OCI-LY1 (cell line): Measurements from ENCODE around the gene TOR1A.

Source experiments
- EZH2 ChIP-seq: fragments of 200-600 bp; sonication (generic), shearing (Covaris generic); IDR thresholded peaks from 2 replicates; pipeline ENCODE4 v1.8.0; 2017; ENCODE audit warnings: borderline replicate concordance, mixed run types, mild to moderate bottlenecking, antibody characterized with exemption, low read length, moderate library complexity, mixed read lengths
- TF ChIP-seq, protein P1 (sequence below): fragments of 200-600 bp; sonication (generic), shearing (Covaris generic); IDR thresholded peaks from 2 replicates; pipeline ENCODE4 v1.5.1; 2017; ENCODE audit warnings: mild to moderate bottlenecking, antibody characterized with exemption, low read length, moderate library complexity, mixed read lengths

DNA sequence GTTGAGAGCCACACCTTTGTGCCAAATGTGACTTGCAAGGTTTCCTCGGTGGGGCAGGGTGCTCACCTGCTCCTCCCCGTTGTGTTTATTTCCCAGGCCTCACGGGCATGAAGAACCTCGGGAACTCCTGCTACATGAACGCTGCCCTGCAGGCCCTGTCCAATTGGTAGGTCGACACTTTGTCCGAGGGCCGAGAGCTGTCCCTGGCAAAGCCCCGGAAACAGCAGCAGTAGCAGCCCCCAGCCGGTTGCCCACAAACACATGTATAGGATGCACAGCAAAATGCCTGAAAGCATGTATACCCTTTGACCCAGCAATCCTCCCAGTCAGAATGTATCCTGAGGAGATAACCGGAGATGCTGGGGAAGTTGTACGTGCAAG is 37.5 kb upstream of the TOR1A start:
- TF ChIP-seq, protein P1, sequence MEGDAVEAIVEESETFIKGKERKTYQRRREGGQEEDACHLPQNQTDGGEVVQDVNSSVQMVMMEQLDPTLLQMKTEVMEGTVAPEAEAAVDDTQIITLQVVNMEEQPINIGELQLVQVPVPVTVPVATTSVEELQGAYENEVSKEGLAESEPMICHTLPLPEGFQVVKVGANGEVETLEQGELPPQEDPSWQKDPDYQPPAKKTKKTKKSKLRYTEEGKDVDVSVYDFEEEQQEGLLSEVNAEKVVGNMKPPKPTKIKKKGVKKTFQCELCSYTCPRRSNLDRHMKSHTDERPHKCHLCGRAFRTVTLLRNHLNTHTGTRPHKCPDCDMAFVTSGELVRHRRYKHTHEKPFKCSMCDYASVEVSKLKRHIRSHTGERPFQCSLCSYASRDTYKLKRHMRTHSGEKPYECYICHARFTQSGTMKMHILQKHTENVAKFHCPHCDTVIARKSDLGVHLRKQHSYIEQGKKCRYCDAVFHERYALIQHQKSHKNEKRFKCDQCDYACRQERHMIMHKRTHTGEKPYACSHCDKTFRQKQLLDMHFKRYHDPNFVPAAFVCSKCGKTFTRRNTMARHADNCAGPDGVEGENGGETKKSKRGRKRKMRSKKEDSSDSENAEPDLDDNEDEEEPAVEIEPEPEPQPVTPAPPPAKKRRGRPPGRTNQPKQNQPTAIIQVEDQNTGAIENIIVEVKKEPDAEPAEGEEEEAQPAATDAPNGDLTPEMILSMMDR, result no peak
- TF ChIP-seq EZH2, result no peak
